ENCODE results near the gene NPR2. TPM values are rescaled to one million over a fixed set of nuclear protein-coding genes. Genes with fewer than 3 reads are reported as not detected.

The NPR2 gene
- polyA plus RNA-seq, 1 of the 3 experiments (the other 2 are of a cell fraction) = 13.5 TPM

GRCh38 chr9:35771075-35771433 is 20.3 kb upstream of the NPR2 start:
- Histone ChIP-seq H3K9ac (no peak overlapping the region), H3K4me1 (ENCODE audit: control insufficient read depth in 1 of 2, insufficient read depth in 2 of 2, low read depth in 1 of 2, low read length in 1 of 2) (peaks cover 5 to 11% of the 10 kb centered on the region in 2 experiments; a peak in 3 of 4 replicates), H2AFZ (ENCODE audit: low read depth) (no peak overlapping the region), H3F3A (replicated peaks; ENCODE audit: insufficient read depth) (no peaks in the 10 kb centered on the region), H3K27me3 (ENCODE audit: insufficient read depth) (no peaks in the 10 kb centered on the region), H3K36me3 (replicated peaks in 1 of 2; ENCODE audit: control insufficient read depth in 1 of 2, insufficient read depth in 2 of 2, low read length in 1 of 2) (no peaks in the 10 kb centered on the region), H3K9me3 (no peaks in the 10 kb centered on the region), H3K9me2 (no peaks in the 10 kb centered on the region), H3K4me2 (no peak overlapping the region; the same call in 1 of the 2 replicates), H3K27ac (ENCODE audit: low read depth in 2 of 2, low read length in 1 of 2) (no peak overlapping the region), H4K20me1 (ENCODE audit: insufficient read depth) (no peaks in the 10 kb centered on the region), H3K4me3 (ENCODE audit: low read depth in 2 of 2, low read length in 1 of 2) (no peak overlapping the region), H3K79me2 (ENCODE audit: insufficient read depth) (no peaks in the 10 kb centered on the region)
- no peak for DNase-seq
- ChIA-PET CTCF (interaction anchor here (0.9 to 4.4 kb wide), 7 partner anchors 11 to 174 kb away, joined by 3 to 26 read pairs (median 4); partner anchors contain the start of gene HINT2), POLR2A (interaction anchor here (0.9 kb wide), 1 partner anchor 14 kb away, joined by 5 read pairs; no protein-coding TSS in a partner anchor)
- WGBS (ENCODE audit: low lambda C conversion rate) = 58% methylated on average over 4 of the region's 4 CpGs
- TF ChIP-seq MAX (IDR thresholded peaks at IDR 0.05; ENCODE audit: low read depth) (no peak), RXRA (IDR thresholded peaks at IDR 0.05; ENCODE audit: borderline replicate concordance, low read depth) (no peak), NFIC (IDR thresholded peaks at IDR 0.05; ENCODE audit: borderline replicate concordance) (no peak), CTCF (IDR thresholded peaks at IDR 0.05) (no peak), MEF2A (IDR thresholded peaks at IDR 0.05; ENCODE audit: borderline replicate concordance, low read depth) (no peak), FOXJ3 (CRISPR knock-in tag; IDR thresholded peaks at IDR 0.05) (no peak), RCOR1 (IDR thresholded peaks at IDR 0.05; ENCODE audit: low read length) (no peak), NRF1 (IDR thresholded peaks at IDR 0.05; ENCODE audit: low read depth, low read length) (no peak), SMC3 (IDR thresholded peaks at IDR 0.05; ENCODE audit: low read depth, low read length) (no peak), SIN3A (IDR thresholded peaks at IDR 0.05; ENCODE audit: borderline replicate concordance, low read depth, low read length) (no peak), CHD2 (IDR thresholded peaks at IDR 0.05; ENCODE audit: low read length, partially characterized antibody) (no peak)
- TF ChIP-seq, protein P1, sequence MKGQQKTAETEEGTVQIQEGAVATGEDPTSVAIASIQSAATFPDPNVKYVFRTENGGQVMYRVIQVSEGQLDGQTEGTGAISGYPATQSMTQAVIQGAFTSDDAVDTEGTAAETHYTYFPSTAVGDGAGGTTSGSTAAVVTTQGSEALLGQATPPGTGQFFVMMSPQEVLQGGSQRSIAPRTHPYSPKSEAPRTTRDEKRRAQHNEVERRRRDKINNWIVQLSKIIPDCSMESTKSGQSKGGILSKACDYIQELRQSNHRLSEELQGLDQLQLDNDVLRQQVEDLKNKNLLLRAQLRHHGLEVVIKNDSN (IDR thresholded peaks at IDR 0.05; ENCODE audit: borderline replicate concordance, low read depth) = no peak
- TF ChIP-seq, protein P2, sequence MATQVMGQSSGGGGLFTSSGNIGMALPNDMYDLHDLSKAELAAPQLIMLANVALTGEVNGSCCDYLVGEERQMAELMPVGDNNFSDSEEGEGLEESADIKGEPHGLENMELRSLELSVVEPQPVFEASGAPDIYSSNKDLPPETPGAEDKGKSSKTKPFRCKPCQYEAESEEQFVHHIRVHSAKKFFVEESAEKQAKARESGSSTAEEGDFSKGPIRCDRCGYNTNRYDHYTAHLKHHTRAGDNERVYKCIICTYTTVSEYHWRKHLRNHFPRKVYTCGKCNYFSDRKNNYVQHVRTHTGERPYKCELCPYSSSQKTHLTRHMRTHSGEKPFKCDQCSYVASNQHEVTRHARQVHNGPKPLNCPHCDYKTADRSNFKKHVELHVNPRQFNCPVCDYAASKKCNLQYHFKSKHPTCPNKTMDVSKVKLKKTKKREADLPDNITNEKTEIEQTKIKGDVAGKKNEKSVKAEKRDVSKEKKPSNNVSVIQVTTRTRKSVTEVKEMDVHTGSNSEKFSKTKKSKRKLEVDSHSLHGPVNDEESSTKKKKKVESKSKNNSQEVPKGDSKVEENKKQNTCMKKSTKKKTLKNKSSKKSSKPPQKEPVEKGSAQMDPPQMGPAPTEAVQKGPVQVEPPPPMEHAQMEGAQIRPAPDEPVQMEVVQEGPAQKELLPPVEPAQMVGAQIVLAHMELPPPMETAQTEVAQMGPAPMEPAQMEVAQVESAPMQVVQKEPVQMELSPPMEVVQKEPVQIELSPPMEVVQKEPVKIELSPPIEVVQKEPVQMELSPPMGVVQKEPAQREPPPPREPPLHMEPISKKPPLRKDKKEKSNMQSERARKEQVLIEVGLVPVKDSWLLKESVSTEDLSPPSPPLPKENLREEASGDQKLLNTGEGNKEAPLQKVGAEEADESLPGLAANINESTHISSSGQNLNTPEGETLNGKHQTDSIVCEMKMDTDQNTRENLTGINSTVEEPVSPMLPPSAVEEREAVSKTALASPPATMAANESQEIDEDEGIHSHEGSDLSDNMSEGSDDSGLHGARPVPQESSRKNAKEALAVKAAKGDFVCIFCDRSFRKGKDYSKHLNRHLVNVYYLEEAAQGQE (IDR thresholded peaks at IDR 0.05; ENCODE audit: low read depth, low read length) = no peak

Data from SK-N-SH (cell line).